ENCODE data around the gene ATXN10.

DNA sequence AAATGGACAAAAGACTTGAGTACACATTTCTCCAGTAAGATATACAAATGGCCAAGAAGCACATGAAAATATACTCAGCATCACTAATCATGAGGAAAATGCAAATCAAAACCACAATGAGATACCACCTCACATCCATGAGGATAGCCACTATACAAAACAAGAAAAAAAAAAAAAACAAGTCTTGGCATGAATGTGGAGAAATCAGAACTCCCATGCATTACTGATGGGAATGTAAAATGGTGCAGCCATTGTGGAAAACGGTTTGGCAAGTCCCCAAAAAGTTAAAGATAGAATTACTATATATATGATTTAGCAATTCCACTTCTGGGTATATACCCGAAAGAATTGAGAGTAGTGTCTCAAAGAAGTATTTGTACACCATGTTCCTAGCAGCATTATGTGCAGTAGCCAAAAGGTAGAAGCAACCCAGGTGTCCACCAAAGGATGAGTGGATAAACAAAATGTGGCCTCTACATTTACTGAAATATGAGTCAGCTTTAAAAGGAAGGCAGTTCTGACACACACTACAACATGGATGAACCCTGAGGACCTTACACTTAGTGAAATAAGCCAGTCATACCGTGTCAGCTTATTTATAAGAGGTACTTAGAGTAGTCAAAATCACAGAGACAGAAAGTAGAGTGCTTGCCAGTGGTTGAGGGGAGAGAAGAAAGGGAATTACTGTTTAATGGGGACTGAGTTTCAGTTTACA lies 159.1 kb downstream of the ATXN10 start:
- TF ChIP-seq, protein P1, sequence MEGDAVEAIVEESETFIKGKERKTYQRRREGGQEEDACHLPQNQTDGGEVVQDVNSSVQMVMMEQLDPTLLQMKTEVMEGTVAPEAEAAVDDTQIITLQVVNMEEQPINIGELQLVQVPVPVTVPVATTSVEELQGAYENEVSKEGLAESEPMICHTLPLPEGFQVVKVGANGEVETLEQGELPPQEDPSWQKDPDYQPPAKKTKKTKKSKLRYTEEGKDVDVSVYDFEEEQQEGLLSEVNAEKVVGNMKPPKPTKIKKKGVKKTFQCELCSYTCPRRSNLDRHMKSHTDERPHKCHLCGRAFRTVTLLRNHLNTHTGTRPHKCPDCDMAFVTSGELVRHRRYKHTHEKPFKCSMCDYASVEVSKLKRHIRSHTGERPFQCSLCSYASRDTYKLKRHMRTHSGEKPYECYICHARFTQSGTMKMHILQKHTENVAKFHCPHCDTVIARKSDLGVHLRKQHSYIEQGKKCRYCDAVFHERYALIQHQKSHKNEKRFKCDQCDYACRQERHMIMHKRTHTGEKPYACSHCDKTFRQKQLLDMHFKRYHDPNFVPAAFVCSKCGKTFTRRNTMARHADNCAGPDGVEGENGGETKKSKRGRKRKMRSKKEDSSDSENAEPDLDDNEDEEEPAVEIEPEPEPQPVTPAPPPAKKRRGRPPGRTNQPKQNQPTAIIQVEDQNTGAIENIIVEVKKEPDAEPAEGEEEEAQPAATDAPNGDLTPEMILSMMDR (IDR thresholded peaks at IDR 0.05), result no peak
- TF ChIP-seq POLR2A (IDR thresholded peaks at IDR 0.05), result no peak
